CD4-positive, alpha-beta memory T cell (primary cell): ENCODE data around the gene CCR2. TPM values are rescaled to one million over a fixed set of nuclear protein-coding genes. Genes with fewer than 3 reads are reported as not detected.

Source experiments
- CTCF ChIA-PET: fragments of 350-600 bp; sonication (Branson Sonifier 250); formaldehyde crosslinking; loops from one replicate; lab custom pipeline; 2021; ENCODE audit warnings: inconsistent platforms; ENCODE audit not compliant: partially characterized antibody; lab: Charles Lee
- POLR2A ChIA-PET: fragments of 350-600 bp; sonication (Branson Sonifier 250); formaldehyde crosslinking; loops from one replicate; lab custom pipeline; 2021; ENCODE audit not compliant: partially characterized antibody; lab: Charles Lee
- DNase-seq, 5 donors: peaks; one replicate each; pipeline versions ENCODE4 v3.0.0 to v3.0.0-alpha.2; 2020 to 2022; ENCODE audit warnings: mixed read lengths in 1 of 5
- H3K27ac ChIP-seq: one replicate; pipeline ENCODE4 v1.7.0; 2013; ENCODE audit warnings: low read depth, low read length
- H3K27me3 ChIP-seq: 2 replicates; pipeline ENCODE4 v1.7.0; 2013; ENCODE audit warnings: mild to moderate bottlenecking, low read length, moderate library complexity; ENCODE audit not compliant: insufficient read depth
- H3K36me3 ChIP-seq: 2 replicates; pipeline ENCODE4 v1.7.0; 2013; ENCODE audit warnings: mild to moderate bottlenecking, low read length, moderate library complexity; ENCODE audit not compliant: insufficient read depth
- H3K4me1 ChIP-seq: 2 replicates; pipeline ENCODE4 v1.7.0; 2013; ENCODE audit warnings: mild to moderate bottlenecking, low read length, moderate library complexity; ENCODE audit not compliant: insufficient read depth
- H3K4me3 ChIP-seq, 2 donors: one replicate each; pipeline ENCODE4 v1.7.0; 2013; ENCODE audit warnings: low read length in 2 of 2, mild to moderate bottlenecking in 1 of 2
- H3K9me3 ChIP-seq, 2 donors: one replicate each; pipeline ENCODE4 v1.7.0; 2013; ENCODE audit warnings: low read length in 2 of 2, control low read depth in 1 of 2; ENCODE audit not compliant: control insufficient read depth in 1 of 2
- H3K27ac Mint-ChIP-seq, 7 donors: one replicate each; pipeline ENCODE4 v1.8.0; 2020 to 2021; ENCODE audit warnings: mixed read lengths in 7 of 7, mild to moderate bottlenecking in 6 of 7, inconsistent platforms in 3 of 7, moderate library complexity in 3 of 7
- H3K27me3 Mint-ChIP-seq, 2 donors: one replicate each; pipeline ENCODE4 v1.8.0; 2020 to 2021; ENCODE audit warnings: mixed read lengths in 2 of 2
- H3K36me3 Mint-ChIP-seq, 2 donors: one replicate each; pipeline ENCODE4 v1.8.0; 2020 to 2021; ENCODE audit warnings: mixed read lengths in 2 of 2, inconsistent platforms in 1 of 2, mild to moderate bottlenecking in 1 of 2
- H3K4me1 Mint-ChIP-seq, 4 donors: one replicate each; pipeline ENCODE4 v1.8.0; 2020 to 2021; ENCODE audit warnings: mixed read lengths in 4 of 4, mild to moderate bottlenecking in 1 of 4
- H3K4me3 Mint-ChIP-seq, 8 donors: one replicate each; pipeline ENCODE4 v1.8.0; 2020 to 2021; ENCODE audit warnings: mixed read lengths in 8 of 8, mild to moderate bottlenecking in 7 of 8, moderate library complexity in 6 of 8, inconsistent platforms in 3 of 8
- H3K9me3 Mint-ChIP-seq, 8 donors: one replicate each; pipeline ENCODE4 v1.8.0; 2020 to 2021; ENCODE audit warnings: mixed read lengths in 8 of 8, mild to moderate bottlenecking in 5 of 8, inconsistent platforms in 3 of 8, moderate library complexity in 1 of 8
- intact Hi-C: fragments of 100-400 bp; cut with micrococcal nuclease; formaldehyde crosslinking; loops from one replicate; pipeline ENCODE4 v1.15.1; 2023
- polyA plus RNA-seq, 2 donors: library from polyadenylated mRNA; unstranded; fragments of 300-500 nt; fragmentation: Illumina TruSeq; gene quantifications; one replicate each; pipeline ENCODE4 v1.2.3, GENCODE V29; 2021
- total RNA-seq, 2 experiments: library from RNA; stranded (reverse); gene quantifications; one replicate each; pipeline ENCODE4 v1.2.3, GENCODE V29; 2021

CCR2 gene
- total and polyA plus RNA-seq, 4 experiments from 2014 or later = 16.3 to 64.7 (median 29.0) TPM

DNA sequence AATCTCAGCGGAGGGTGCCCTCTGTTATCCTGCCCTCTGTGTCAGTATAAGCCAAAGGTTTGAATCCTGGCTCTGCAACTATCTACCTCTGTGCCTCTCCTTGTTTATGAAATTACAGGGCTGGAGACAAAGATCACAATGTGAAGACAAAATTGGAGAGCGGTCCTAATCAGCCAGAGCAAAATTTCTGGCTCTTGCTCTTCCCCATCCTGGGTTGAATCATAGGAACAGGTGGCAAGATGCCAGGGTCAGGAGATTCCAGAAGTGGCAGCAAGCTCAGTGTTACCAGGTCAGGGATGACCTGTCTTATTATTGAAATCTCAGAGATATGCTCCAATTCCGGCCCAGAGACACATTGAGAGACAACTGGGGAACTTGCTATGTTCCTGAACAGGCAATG lies 2.3 kb upstream of the CCR2 start:
- Histone ChIP-seq H3K4me1 (peaks cover 84% of the 10 kb centered on the region), H3K27ac (no peak overlapping the region), H3K4me3 (no peak overlapping the region), H3K27me3 (no peaks in the 10 kb centered on the region), H3K36me3 (no peaks in the 10 kb centered on the region), H3K9me3 (no peaks in the 10 kb centered on the region)
- Mint-ChIP-seq H3K27me3 (no peaks in the 10 kb centered on the region), H3K9me3 (peaks cover 0 to 11% (median 0%) of the 10 kb centered on the region in 8 donors), H3K4me3 (peak overlapping the region in 4 of 8 donors; percentile 23 to 82 (median 66)), H3K36me3 (peaks cover 6 to 19% of the 10 kb centered on the region in 2 donors), H3K27ac (peak overlapping the region in 6 of 7 donors; percentile 6 to 91 (median 72)), H3K4me1 (peaks cover 59 to 98% (median 83%) of the 10 kb centered on the region in 4 donors)
- DNase-seq = no peak
- ChIA-PET CTCF (interaction anchor here (1.1 to 9.4 kb wide), 2 partner anchors 19 to 75 kb away, joined by 3 to 91 read pairs; partner anchors contain the start of gene CCR5), POLR2A (interaction anchor here (2.4 to 9.7 kb wide), 2 partner anchors 8 to 19 kb away, joined by 9 to 109 read pairs; partner anchors contain the start of gene CCR5)
- intact Hi-C loops = no loop called here

DNA sequence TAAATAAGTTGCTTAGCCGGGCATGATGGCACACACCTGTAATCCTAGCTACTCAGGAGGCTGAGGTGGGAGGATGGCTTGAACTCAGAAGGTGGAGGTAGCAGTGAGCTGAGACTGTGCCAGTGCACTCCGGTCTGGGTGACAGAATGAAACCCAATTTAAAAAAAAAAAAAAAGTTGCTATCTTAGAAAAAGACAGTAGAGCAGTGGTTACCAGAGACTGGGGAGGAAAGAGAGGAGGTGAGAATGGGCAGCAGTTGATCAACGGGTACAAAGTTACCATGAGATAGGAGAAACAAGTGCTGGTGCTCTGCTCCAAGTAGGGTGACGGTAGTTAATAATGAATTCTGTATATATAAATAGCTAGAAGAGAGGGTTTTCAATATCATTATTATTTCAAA lies 821 bp upstream of the CCR2 start:
- H3K36me3 ChIP-seq = no peaks in the 10 kb centered on the region

DNA sequence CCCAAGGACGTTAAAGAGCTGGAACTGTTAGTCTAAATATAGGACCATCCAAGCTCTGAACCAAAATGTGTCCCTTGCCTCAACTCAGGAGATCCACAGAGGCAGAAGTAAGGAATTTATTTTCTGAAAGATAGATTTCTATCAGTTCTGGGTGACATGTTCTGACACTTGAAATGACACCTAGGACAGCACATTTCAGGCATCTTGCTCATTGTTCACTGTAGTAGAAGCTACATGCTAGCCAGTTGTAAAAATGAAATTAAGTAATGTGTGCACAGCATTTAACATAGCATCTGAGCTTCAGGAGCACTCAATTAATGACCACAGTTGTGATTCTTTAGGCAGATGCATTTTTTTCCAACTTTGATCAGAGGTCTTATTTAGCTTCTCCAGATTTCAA lies 567 bp downstream of the CCR2 start:
- Mint-ChIP-seq H3K27ac (peak overlapping the region; percentile 68 to 94 (median 87)), H3K4me3 (peak overlapping the region; percentile 85 to 95 (median 88)), H3K36me3 (peaks cover 30 to 41% of the 10 kb centered on the region in 2 donors), H3K4me1 (peaks cover 57 to 100% (median 82%) of the 10 kb centered on the region in 4 donors), H3K9me3 (no peaks in the 10 kb centered on the region), H3K27me3 (no peaks in the 10 kb centered on the region)
- ChIA-PET POLR2A (interaction anchor here (0.8 to 9.7 kb wide), 7 partner anchors 16 to 75 kb away, joined by 3 to 109 read pairs (median 7); partner anchors contain the start of gene CCR5), CTCF (interaction anchor here (1.0 to 9.4 kb wide), 6 partner anchors 10 to 78 kb away, joined by 3 to 91 read pairs (median 4); partner anchors contain the start of gene CCR5)
- no peak for DNase-seq
- no peaks in the 10 kb centered on the region for H3K36me3 ChIP-seq
- peak overlapping the region; percentile 54 for H3K27ac ChIP-seq
- H3K4me3 ChIP-seq = peak overlapping the region; percentile 17 to 55
- H3K4me1 ChIP-seq = peaks cover 91% of the 10 kb centered on the region
- H3K27me3 ChIP-seq = no peaks in the 10 kb centered on the region
- H3K9me3 ChIP-seq = no peaks in the 10 kb centered on the region
- intact Hi-C loops = no loop called here

More for the DNA sequence above, 821 bp upstream of the CCR2 start:
- Mint-ChIP-seq H3K4me3 (peak overlapping the region; percentile 71 to 84 (median 77)), H3K36me3 (peaks cover 16 to 29% of the 10 kb centered on the region in 2 donors), H3K9me3 (peaks cover 0 to 2% (median 0%) of the 10 kb centered on the region in 8 donors), H3K4me1 (peaks cover 59 to 100% (median 84%) of the 10 kb centered on the region in 4 donors), H3K27me3 (no peaks in the 10 kb centered on the region), H3K27ac (peak overlapping the region; percentile 62 to 91 (median 73))
- intact Hi-C loops = no loop called here
- CTCF ChIA-PET = interaction anchor here (1.2 to 9.4 kb wide), 3 partner anchors 11 to 77 kb away, joined by 3 to 91 read pairs (median 6); partner anchors contain the start of gene CCR5
- Histone ChIP-seq H3K4me1 (peaks cover 91% of the 10 kb centered on the region), H3K27ac (no peak overlapping the region), H3K27me3 (no peaks in the 10 kb centered on the region), H3K9me3 (no peaks in the 10 kb centered on the region), H3K4me3 (no peak overlapping the region)
- POLR2A ChIA-PET = interaction anchor here (0.7 to 9.7 kb wide), 6 partner anchors 18 to 373 kb away, joined by 3 to 109 read pairs (median 3); partner anchors contain the start of gene CCR5
- DNase-seq = peak in 1 of 5 donors; percentile 26

DNA sequence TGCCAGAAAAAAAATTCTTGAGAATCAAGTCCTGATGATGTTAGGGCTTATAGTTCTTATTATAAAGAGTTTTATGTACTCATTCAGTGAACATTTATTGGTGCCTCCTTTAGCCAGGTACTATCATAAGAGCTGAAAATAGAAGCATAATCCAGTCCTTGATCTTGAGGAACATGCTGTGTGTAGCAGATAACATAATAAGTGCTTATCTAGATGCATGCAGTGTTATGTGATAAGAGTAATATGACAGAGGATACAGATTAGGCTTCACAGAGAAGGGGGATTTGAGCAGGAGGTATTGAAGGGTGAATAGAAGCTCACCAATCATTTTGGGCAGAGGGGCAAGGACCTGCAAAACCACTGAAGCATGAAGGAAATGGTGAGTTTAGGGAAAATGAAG lies 1.1 kb downstream of the CCR2 start:
- H3K27ac ChIP-seq = peak overlapping the region; percentile 54
- H3K4me3 Mint-ChIP-seq = peak overlapping the region; percentile 85 to 95 (median 88)

DNA sequence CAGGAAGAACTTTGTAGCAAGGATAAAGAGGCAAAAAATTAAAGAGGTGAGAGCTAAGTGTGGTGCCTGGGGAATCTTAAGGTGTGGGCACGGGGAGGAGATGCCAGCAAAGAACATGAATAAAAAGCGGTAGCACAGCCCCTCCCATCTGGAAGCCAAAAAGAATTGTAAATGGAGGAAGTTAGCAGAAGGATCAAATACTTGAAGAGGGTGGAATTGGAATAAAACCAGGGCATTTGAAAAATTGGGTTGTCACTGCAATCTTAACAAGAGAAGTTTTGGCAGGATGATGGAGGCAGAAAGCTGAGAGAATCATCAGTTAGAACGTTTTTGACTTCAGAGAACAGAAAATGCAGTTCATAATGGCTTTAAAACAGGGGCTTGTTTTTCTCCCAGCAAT lies 2.4 kb downstream of the CCR2 start:
- Mint-ChIP-seq H3K27ac (peak overlapping the region; percentile 50 to 94 (median 85)), H3K4me1 (peaks cover 54 to 100% (median 81%) of the 10 kb centered on the region in 4 donors), H3K36me3 (peaks cover 33 to 50% of the 10 kb centered on the region in 2 donors), H3K9me3 (no peaks in the 10 kb centered on the region), H3K4me3 (peak overlapping the region; percentile 85 to 95 (median 88)), H3K27me3 (no peaks in the 10 kb centered on the region)
- POLR2A ChIA-PET = interaction anchor here (1.3 to 9.7 kb wide), 2 partner anchors 14 to 57 kb away, joined by 3 to 109 read pairs; partner anchors contain the start of gene CCR5
- intact Hi-C loops = no loop called here
- no peak for DNase-seq
- H3K4me3 ChIP-seq = peak overlapping the region; percentile 11 to 55
- CTCF ChIA-PET = interaction anchor here (9.4 kb wide), 1 partner anchor 14 kb away, joined by 91 read pairs; the partner anchor contains the start of gene CCR5
- peaks cover 91% of the 10 kb centered on the region for H3K4me1 ChIP-seq
- peak overlapping the region; percentile 54 for H3K27ac ChIP-seq
- H3K36me3 ChIP-seq = no peaks in the 10 kb centered on the region
- no peaks in the 10 kb centered on the region for H3K9me3 ChIP-seq
- H3K27me3 ChIP-seq = no peaks in the 10 kb centered on the region

More for the DNA sequence above, 1.1 kb downstream of the CCR2 start:
- Mint-ChIP-seq H3K9me3 (no peaks in the 10 kb centered on the region), H3K27ac (peak overlapping the region; percentile 68 to 94 (median 85)), H3K4me1 (peaks cover 57 to 100% (median 82%) of the 10 kb centered on the region in 4 donors), H3K27me3 (no peaks in the 10 kb centered on the region), H3K36me3 (peaks cover 33 to 45% of the 10 kb centered on the region in 2 donors)
- intact Hi-C loops = no loop called here
- no peaks in the 10 kb centered on the region for H3K36me3 ChIP-seq
- ChIA-PET CTCF (interaction anchor here (1.0 to 9.4 kb wide), 6 partner anchors 10 to 78 kb away, joined by 3 to 91 read pairs (median 4); partner anchors contain the start of gene CCR5), POLR2A (interaction anchor here (0.8 to 9.7 kb wide), 6 partner anchors 16 to 75 kb away, joined by 3 to 109 read pairs (median 9); partner anchors contain the start of gene CCR5)
- no peaks in the 10 kb centered on the region for H3K27me3 ChIP-seq
- no peaks in the 10 kb centered on the region for H3K9me3 ChIP-seq
- H3K4me1 ChIP-seq = peaks cover 91% of the 10 kb centered on the region
- DNase-seq = no peak
- peak overlapping the region; percentile 18 to 55 for H3K4me3 ChIP-seq

DNA sequence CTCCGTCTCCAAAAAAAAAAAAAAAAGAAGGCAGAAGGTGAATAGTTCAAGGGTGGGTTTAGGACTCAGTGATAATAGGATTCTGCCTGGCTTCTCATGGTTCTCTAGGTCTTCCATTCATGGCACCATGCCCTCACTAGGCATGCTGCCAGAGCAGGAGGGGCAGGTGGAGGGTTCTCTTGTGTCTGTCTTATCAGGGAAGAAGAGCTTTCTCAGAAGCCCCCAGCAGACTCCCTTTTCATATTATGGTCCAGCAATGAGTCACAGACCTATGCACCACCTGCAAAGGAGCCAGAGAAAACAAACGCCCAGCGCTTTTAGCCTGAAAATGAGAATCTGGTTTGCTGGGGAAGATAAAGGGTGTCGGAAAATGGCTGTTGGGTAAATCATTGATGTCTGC lies 3.0 kb downstream of the CCR2 start:
- Mint-ChIP-seq H3K27ac (peak overlapping the region in 6 of 7 donors; percentile 68 to 94 (median 92)), H3K9me3 (no peaks in the 10 kb centered on the region), H3K36me3 (peaks cover 33 to 52% of the 10 kb centered on the region in 2 donors), H3K4me3 (peak overlapping the region; percentile 85 to 95 (median 88)), H3K4me1 (peaks cover 53 to 100% (median 80%) of the 10 kb centered on the region in 4 donors), H3K27me3 (no peaks in the 10 kb centered on the region)
- intact Hi-C loops = no loop called here
- peak overlapping the region; percentile 15 for H3K27ac ChIP-seq
- ChIA-PET POLR2A (interaction anchor here (1.3 to 9.7 kb wide), 2 partner anchors 14 to 57 kb away, joined by 3 to 109 read pairs; partner anchors contain the start of gene CCR5), CTCF (interaction anchor here (9.4 kb wide), 1 partner anchor 13 kb away, joined by 91 read pairs; the partner anchor contains the start of gene CCR5)
- DNase-seq = no peak
- peaks cover 91% of the 10 kb centered on the region for H3K4me1 ChIP-seq
- H3K9me3 ChIP-seq = no peaks in the 10 kb centered on the region
- no peaks in the 10 kb centered on the region for H3K27me3 ChIP-seq
- H3K4me3 ChIP-seq = peak overlapping the region in 1 of 2 donors; percentile 14
- no peaks in the 10 kb centered on the region for H3K36me3 ChIP-seq
